Right lung (tissue), 5 donors: ENCODE measurements around the gene SLC24A3. TPM values are rescaled to one million over a fixed set of nuclear protein-coding genes. Genes with fewer than 3 reads are reported as not detected.
A peak's percentile ranks its signal among the peaks of the same experiment; 100 is the strongest.
"Not testable (repeated sequence)": the region's sequence is repeated elsewhere in the genome, so short reads cannot be mapped to it uniquely, and the experiment has no call there.

Source experiments
- DNase-seq, 2 donors: peaks; one replicate each; pipeline ENCODE4 v3.0.0-alpha.2; 2013
- polyA plus RNA-seq, 5 donors: library from polyadenylated mRNA; unstranded; fragments of 120-200 nt; gene quantifications; one replicate each; pipeline versions ENCODE4 v1.2.1 to v1.2.3, GENCODE V29; 2013; ENCODE audit warnings: inconsistent platforms in 1 of 5, low replicate concordance in 1 of 5; ENCODE audit not compliant: insufficient read length in 5 of 5, insufficient read depth in 1 of 5

SLC24A3 gene
- polyA plus RNA-seq, 5 donors, result 5.9 to 8.1 (median 6.8) TPM

- DNase-seq, result no peak
Observed at GRCh38 chr20:19625426-19625825, 413.0 kb downstream of the SLC24A3 start.

- DNase-seq, result no peak
Observed at GRCh38 chr20:19626896-19627295, 414.5 kb downstream of the SLC24A3 start.

GRCh38 chr20:19628570-19629134 is 416.2 kb downstream of the SLC24A3 start:
- DNase-seq, result peak in 1 of 2 donors; percentile 10

GRCh38 chr20:19631410-19631809 is 419.0 kb downstream of the SLC24A3 start:
- DNase-seq, result no peak

GRCh38 chr20:19633985-19634384 is 421.5 kb downstream of the SLC24A3 start:
- no peak for DNase-seq

- not testable (repeated sequence) for DNase-seq
Observed at GRCh38 chr20:19639471-19640045, 427.1 kb downstream of the SLC24A3 start.

- no peak for DNase-seq
Observed at GRCh38 chr20:19642860-19643259, 430.4 kb downstream of the SLC24A3 start.

GRCh38 chr20:19644085-19644484 is 431.6 kb downstream of the SLC24A3 start:
- no peak for DNase-seq

- no peak for DNase-seq
Observed at GRCh38 chr20:19646963-19647362, 434.5 kb downstream of the SLC24A3 start.

GRCh38 chr20:19648024-19648423 is 435.6 kb downstream of the SLC24A3 start:
- no peak for DNase-seq

- no peak for DNase-seq
Observed at GRCh38 chr20:19649041-19649440, 436.6 kb downstream of the SLC24A3 start.

GRCh38 chr20:19652591-19653026 is 440.2 kb downstream of the SLC24A3 start:
- no peak for DNase-seq

- DNase-seq, result no peak
Observed at GRCh38 chr20:19653327-19653726, 440.9 kb downstream of the SLC24A3 start.

- no peak for DNase-seq
Observed at GRCh38 chr20:19654921-19655320, 442.5 kb downstream of the SLC24A3 start.

GRCh38 chr20:19658137-19658536 is 445.7 kb downstream of the SLC24A3 start:
- no peak for DNase-seq

- no peak for DNase-seq
Observed at GRCh38 chr20:19659448-19659847, 447.0 kb downstream of the SLC24A3 start.

- no peak for DNase-seq
Observed at GRCh38 chr20:19660808-19661378, 448.5 kb downstream of the SLC24A3 start.

- DNase-seq, result peak; percentile 54 to 76
Observed at GRCh38 chr20:19661717-19662636, 449.5 kb downstream of the SLC24A3 start.

GRCh38 chr20:19662637-19662995 is 450.2 kb downstream of the SLC24A3 start:
- no peak for DNase-seq

GRCh38 chr20:19668418-19668817 is 456.0 kb downstream of the SLC24A3 start:
- no peak for DNase-seq

GRCh38 chr20:19670829-19671228 is 458.4 kb downstream of the SLC24A3 start:
- no peak for DNase-seq

- no peak for DNase-seq
Observed at GRCh38 chr20:19671374-19671773, 458.9 kb downstream of the SLC24A3 start.

GRCh38 chr20:19672498-19672897 is 460.1 kb downstream of the SLC24A3 start:
- DNase-seq, result no peak
